ENCODE measurements around the gene SPATA9.

DNA sequence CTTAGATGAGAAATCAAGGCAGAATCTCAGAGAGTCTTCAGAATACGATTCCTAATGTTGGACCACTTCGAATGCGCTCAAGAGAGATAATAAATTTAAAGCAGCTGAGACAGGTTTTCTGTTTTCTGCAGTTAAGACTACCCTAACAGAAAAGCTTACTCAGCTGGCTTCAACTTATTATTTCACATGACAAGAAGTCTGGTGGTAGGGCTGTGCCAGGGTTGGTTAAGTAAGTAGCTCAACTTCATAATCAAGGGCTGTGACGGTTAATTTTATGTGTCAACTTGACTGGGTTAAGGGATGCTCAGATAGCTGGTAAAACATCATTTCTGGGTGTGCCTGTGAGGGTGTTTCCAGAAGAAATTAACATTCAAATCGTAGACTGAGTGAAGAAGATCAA lies 59.1 kb downstream of the SPATA9 start:
- no peak for TF ChIP-seq EZH2 (IDR thresholded peaks at IDR 0.05; ENCODE audit: borderline replicate concordance, low read length)
- TF ChIP-seq, protein P1, sequence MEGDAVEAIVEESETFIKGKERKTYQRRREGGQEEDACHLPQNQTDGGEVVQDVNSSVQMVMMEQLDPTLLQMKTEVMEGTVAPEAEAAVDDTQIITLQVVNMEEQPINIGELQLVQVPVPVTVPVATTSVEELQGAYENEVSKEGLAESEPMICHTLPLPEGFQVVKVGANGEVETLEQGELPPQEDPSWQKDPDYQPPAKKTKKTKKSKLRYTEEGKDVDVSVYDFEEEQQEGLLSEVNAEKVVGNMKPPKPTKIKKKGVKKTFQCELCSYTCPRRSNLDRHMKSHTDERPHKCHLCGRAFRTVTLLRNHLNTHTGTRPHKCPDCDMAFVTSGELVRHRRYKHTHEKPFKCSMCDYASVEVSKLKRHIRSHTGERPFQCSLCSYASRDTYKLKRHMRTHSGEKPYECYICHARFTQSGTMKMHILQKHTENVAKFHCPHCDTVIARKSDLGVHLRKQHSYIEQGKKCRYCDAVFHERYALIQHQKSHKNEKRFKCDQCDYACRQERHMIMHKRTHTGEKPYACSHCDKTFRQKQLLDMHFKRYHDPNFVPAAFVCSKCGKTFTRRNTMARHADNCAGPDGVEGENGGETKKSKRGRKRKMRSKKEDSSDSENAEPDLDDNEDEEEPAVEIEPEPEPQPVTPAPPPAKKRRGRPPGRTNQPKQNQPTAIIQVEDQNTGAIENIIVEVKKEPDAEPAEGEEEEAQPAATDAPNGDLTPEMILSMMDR (conservative IDR thresholded peaks at IDR 0.05 in 1 of 2, IDR thresholded peaks at IDR 0.05 in 1 of 2; ENCODE audit: extremely low read depth in 1 of 2, insufficient read depth in 1 of 2, low read depth in 1 of 2, low read length in 2 of 2): no peak

All from mammary epithelial cell (primary cell).